Measurements from ENCODE around the gene NYNRIN. TPM values are rescaled to one million over a fixed set of nuclear protein-coding genes. Genes with fewer than 3 reads are reported as not detected.

Gene NYNRIN
- total and polyA plus RNA-seq, 2 experiments from 2014 or later: 3.1 to 20.0 TPM

GRCh38 chr14:24401810-24402702, 3.3 kb downstream of the NYNRIN start:
- Mint-ChIP-seq H3K27ac (no peak overlapping the region), H3K27me3 (ENCODE audit: insufficient read depth, low read depth, poor library complexity) (peaks cover 9% of the 10 kb centered on the region), H3K9me3 (no peaks in the 10 kb centered on the region), H3K4me1 (peaks cover 54% of the 10 kb centered on the region), H3K4me3 (no peak overlapping the region), H3K36me3 (ENCODE audit: low read depth) (no peaks in the 10 kb centered on the region)
- Histone ChIP-seq H3K4me1 (ENCODE audit: insufficient read depth) (peaks cover 15% of the 10 kb centered on the region; the same call in 1 of the 2 replicates), H4K20me1 (replicated peaks; ENCODE audit: insufficient read depth) (no peaks in the 10 kb centered on the region), H3K4me3 (no peak overlapping the region), H3K27me3 (ENCODE audit: insufficient read depth) (0 out of 2 replicates have a peak, but pooled peaks cover 13% of the 10 kb centered on the region), H3K36me3 (ENCODE audit: insufficient read depth) (no peaks in the 10 kb centered on the region), H3K79me2 (replicated peaks; ENCODE audit: insufficient read depth) (no peaks in the 10 kb centered on the region), H3K9me2 (ENCODE audit: insufficient read depth) (no peaks in the 10 kb centered on the region), H3F3A (replicated peaks; ENCODE audit: low read depth) (no peaks in the 10 kb centered on the region), H2AFZ (no peak overlapping the region), H3K27ac (ENCODE audit: low read depth) (no peak overlapping the region), H3K4me2 (no peak overlapping the region)
- no peak for DNase-seq (ENCODE audit: low spot score)
- TF ChIP-seq EZH2phosphoT487 (IDR thresholded peaks at IDR 0.05; ENCODE audit: unreplicated experiment) (no peak), STAT1 (IDR thresholded peaks at IDR 0.05; ENCODE audit: unreplicated experiment) (no peak), POLR2AphosphoS5 (IDR thresholded peaks at IDR 0.05; ENCODE audit: low read depth) (no peak), NANOG (IDR thresholded peaks at IDR 0.05; ENCODE audit: borderline replicate concordance) (no peak), ETS1 (IDR thresholded peaks at IDR 0.05) (no peak), ZNF114 (CRISPR knock-in tag; IDR thresholded peaks at IDR 0.05) (no peak), CTCF (conservative IDR thresholded peaks at IDR 0.05; ENCODE audit: low read depth in 2 of 2) (no peak), ZNF462 (CRISPR knock-in tag; IDR thresholded peaks at IDR 0.05) (no peak), JUNB (IDR thresholded peaks at IDR 0.05; ENCODE audit: unreplicated experiment) (no peak), EZH2 (IDR thresholded peaks at IDR 0.05; ENCODE audit: low read depth, unreplicated experiment) (no peak), CREB1 (CRISPR knock-in tag; IDR thresholded peaks at IDR 0.05; ENCODE audit: low read depth) (no peak), ZNF331 (CRISPR knock-in tag; IDR thresholded peaks at IDR 0.05; ENCODE audit: low read depth) (no peak), REST (IDR thresholded peaks at IDR 0.05; ENCODE audit: unreplicated experiment) (no peak)
- no peak for ATAC-seq

All from GM23338 (cell line).